Suprapubic skin (tissue), 4 donors: ENCODE data around the gene FBXL19.

Source experiments
- CTCF ChIP-seq, 2 donors: fragments of 200-600 bp in 1 of 2; fragments of 450-650 bp in 1 of 2; sonication (generic) in 1 of 2; IDR thresholded peaks; one replicate each; pipeline ENCODE4 v1.5.1; 2016 to 2019; ENCODE audit warnings: antibody characterized with exemption in 2 of 2, mild to moderate bottlenecking in 1 of 2, moderate library complexity in 1 of 2
- EP300 ChIP-seq: sonication (generic); formaldehyde crosslinking; IDR thresholded peaks from one replicate; pipeline ENCODE4 v1.6.1; 2017; ENCODE audit warnings: antibody characterized with exemption
- POLR2A ChIP-seq, 2 donors: fragments of 450-650 bp; IDR thresholded peaks; one replicate each; pipeline ENCODE4 v1.6.1; 2017; ENCODE audit warnings: antibody characterized with exemption in 2 of 2, mild to moderate bottlenecking in 2 of 2, moderate library complexity in 2 of 2
- POLR2AphosphoS5 ChIP-seq, 3 donors: sonication (generic); formaldehyde crosslinking; IDR thresholded peaks; one replicate each; pipeline ENCODE4 v1.6.1; 2017; ENCODE audit warnings: antibody characterized with exemption in 3 of 3

DNA sequence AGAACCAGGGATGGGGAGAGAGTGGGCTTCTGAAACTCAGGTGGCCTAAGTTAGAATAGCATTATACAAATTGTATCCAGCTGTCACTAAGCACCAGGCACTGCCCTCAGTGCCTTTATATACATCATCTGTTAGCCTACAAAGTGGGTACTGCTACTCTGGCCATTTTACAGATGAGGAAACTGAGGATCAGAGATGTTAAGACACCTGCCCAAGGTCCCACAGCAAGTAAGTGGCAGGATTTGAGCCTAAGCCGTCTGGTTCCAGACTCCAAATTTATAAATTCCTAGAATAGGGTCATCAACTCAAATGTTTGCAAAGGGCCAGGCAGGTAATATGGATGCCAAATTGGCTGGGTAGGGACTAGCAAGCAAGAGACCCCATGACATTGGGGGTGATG lies 27.8 kb downstream of the FBXL19 start:
- TF ChIP-seq CTCF (IDR thresholded peaks at IDR 0.05) (no peak), EP300 (no peak), POLR2A (IDR thresholded peaks at IDR 0.05) (no peak), POLR2AphosphoS5 (IDR thresholded peaks at IDR 0.05) (no peak)
